ENCODE results near the gene ADARB1. TPM values are rescaled to one million over a fixed set of nuclear protein-coding genes. Genes with fewer than 3 reads are reported as not detected.

ADARB1 gene
- total and polyA plus RNA-seq, 2 of the 8 experiments (the other 6 are each of a cell fraction or from before 2014, with no cell fraction given): 4.7 to 14.9 TPM

DNA sequence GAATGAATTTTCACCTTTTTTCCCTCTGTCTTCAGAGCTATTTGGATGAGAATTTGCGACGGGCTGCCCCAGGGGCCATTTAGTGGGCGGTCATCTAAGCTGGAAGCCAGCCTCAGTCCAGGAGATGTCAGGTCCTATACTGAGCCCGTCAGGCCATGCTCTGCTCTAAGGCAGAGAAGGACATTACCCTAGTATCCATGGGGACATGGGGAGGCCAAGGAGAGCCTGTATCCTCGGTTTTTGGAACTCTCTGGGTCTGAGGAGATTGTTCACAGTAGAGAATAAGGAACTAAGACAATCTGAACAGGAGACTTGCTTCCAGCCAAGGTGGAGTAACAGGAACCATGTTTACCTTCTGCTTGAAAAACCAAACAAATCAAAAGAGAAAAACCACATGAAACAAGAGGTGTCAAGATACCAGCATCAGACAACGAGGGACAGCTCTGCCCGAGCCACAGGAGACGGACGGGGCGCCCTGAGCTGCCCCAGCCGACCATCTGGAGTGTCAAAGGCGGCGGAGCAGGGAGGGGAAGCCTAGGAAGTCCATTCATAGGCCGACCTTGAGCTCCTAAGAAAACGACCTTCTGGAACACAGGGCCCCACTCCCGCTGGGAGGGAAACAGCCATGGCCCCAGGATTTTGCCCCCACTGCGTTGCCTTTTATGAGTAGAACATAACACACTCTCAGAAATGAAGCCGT is 20.0 kb upstream of the ADARB1 start (continued):
- TF ChIP-seq E2F6 (IDR thresholded peaks at IDR 0.05) (no peak), CBX8 (IDR thresholded peaks at IDR 0.05; ENCODE audit: borderline replicate concordance, low read depth, low read length) (no peak), BCL11A (IDR thresholded peaks at IDR 0.05; ENCODE audit: low read depth in 2 of 2, low read length in 2 of 2) (no peak), JUN (IDR thresholded peaks at IDR 0.05; ENCODE audit: low read depth, low read length) (no peak), RXRA (IDR thresholded peaks at IDR 0.05; ENCODE audit: insufficient read depth, low read depth, low read length) (no peak), POLR2A (IDR thresholded peaks at IDR 0.05; ENCODE audit: control extremely low read depth in 1 of 2, low read depth in 2 of 2, low read length in 2 of 2) (no peak), EZH2 (IDR thresholded peaks at IDR 0.05; ENCODE audit: low read depth, low read length, severe bottlenecking) (no peak)

Measured in H1 (cell line).